PC-3 (cell line): Measurements from ENCODE around the gene MSMP. TPM values are rescaled to one million over a fixed set of nuclear protein-coding genes. Genes with fewer than 3 reads are reported as not detected.
A peak's percentile ranks its signal among the peaks of the same experiment; 100 is the strongest.

ENCODE experiments used
- ATAC-seq: fragments of 200-7000 bp; cut with Tn5 transposase; 2 replicates; pipeline ENCODE4 v1.9.1; 2020; ENCODE audit warnings: mild to moderate bottlenecking, moderate library complexity
- BruUV-seq: library from RNA; stranded (reverse); fragments of 400-500 nt; replicated peaks from 2 replicates; lab custom pipeline; 2021; lab: Mats Ljungman, UMichigan
- CTCF ChIA-PET: fragments of 300-600 bp; sonication (Branson Sonifier 250); formaldehyde crosslinking; loops from one replicate; lab custom pipeline; 2022; ENCODE audit warnings: antibody characterized with exemption; lab: Charles Lee
- POLR2A ChIA-PET: fragments of 300-600 bp; sonication (Branson Sonifier 250); formaldehyde crosslinking; loops from one replicate; lab custom pipeline; 2022; ENCODE audit warnings: antibody characterized with exemption; ENCODE audit not compliant: unreplicated experiment; lab: Charles Lee
- DNase-seq: peaks from one replicate; pipeline ENCODE4 v3.0.0-alpha.2; 2015
- H2AFZ ChIP-seq: fragments of 300-600 bp; sonication (generic); 2 replicates; pipeline ENCODE4 v1.6.0; 2016; ENCODE audit warnings: antibody characterized with exemption, low read length
- H3F3A ChIP-seq: fragments of 300-600 bp; sonication (generic); one replicate; pipeline ENCODE4 v1.6.0; 2017; ENCODE audit warnings: antibody characterized with exemption, low read length, control low read depth, mild to moderate bottlenecking; ENCODE audit not compliant: unreplicated experiment
- H3K27ac ChIP-seq: fragments of 300-600 bp; sonication (generic); 2 replicates; pipeline ENCODE4 v1.5.1; 2016; ENCODE audit warnings: mild to moderate bottlenecking, low read length
- H3K27me3 ChIP-seq: fragments of 300-600 bp; sonication (generic); 2 replicates; pipeline ENCODE4 v1.6.1; 2016; ENCODE audit warnings: low read length, mixed read lengths
- H3K36me3 ChIP-seq: fragments of 300-600 bp; sonication (generic); 2 replicates; pipeline ENCODE4 v1.6.1; 2016; ENCODE audit warnings: low read depth, mixed run types, low read length, mixed read lengths
- H3K4me1 ChIP-seq: fragments of 300-600 bp; sonication (generic); 2 replicates; pipeline ENCODE4 v1.5.1; 2016; ENCODE audit warnings: low read length; ENCODE audit not compliant: insufficient read depth
- H3K4me2 ChIP-seq: fragments of 300-600 bp; sonication (generic); 2 replicates; pipeline ENCODE4 v1.6.0; 2016; ENCODE audit warnings: low read length
- H3K4me3 ChIP-seq: fragments of 300-600 bp; sonication (generic); 2 replicates; pipeline ENCODE4 v1.5.1; 2016; ENCODE audit warnings: mild to moderate bottlenecking, low read length, mixed read lengths
- H3K79me2 ChIP-seq: fragments of 300-600 bp; sonication (generic); 2 replicates; pipeline ENCODE4 v1.6.1; 2017; ENCODE audit warnings: low read length, mixed read lengths
- H3K9ac ChIP-seq: fragments of 300-600 bp; sonication (generic); 2 replicates; pipeline ENCODE4 v1.6.0; 2016; ENCODE audit warnings: mild to moderate bottlenecking, low read length
- H3K9me2 ChIP-seq: fragments of 300-600 bp; sonication (generic); replicated peaks from 2 replicates; pipeline ENCODE4 v1.6.1; 2016; ENCODE audit warnings: mixed run types, low read length, mixed read lengths
- H3K9me3 ChIP-seq: fragments of 300-600 bp; sonication (generic); 2 replicates; pipeline ENCODE4 v1.6.1; 2016; ENCODE audit warnings: low read length, mixed read lengths
- H4K20me1 ChIP-seq: fragments of 300-600 bp; sonication (generic); 2 replicates; pipeline ENCODE4 v1.6.1; 2016; ENCODE audit warnings: low read length, mixed read lengths
- EZH2 ChIP-seq: fragments of 300-600 bp; sonication (generic); IDR thresholded peaks from one replicate; pipeline ENCODE4 v1.6.1; 2017; ENCODE audit warnings: antibody characterized with exemption, mild to moderate bottlenecking, low read length; ENCODE audit not compliant: unreplicated experiment
- EZH2phosphoT487 ChIP-seq: fragments of 300-600 bp; sonication (generic); IDR thresholded peaks from 2 replicates; pipeline ENCODE4 v1.6.1; 2018; ENCODE audit warnings: mild to moderate bottlenecking, antibody characterized with exemption, low read length, borderline replicate concordance
- intact Hi-C: fragments of 100-400 bp; cut with micrococcal nuclease; formaldehyde crosslinking; loops from 2 replicates; pipeline ENCODE4 v1.9.0; 2023
- total RNA-seq: library from RNA; depleted of rRNA; stranded (reverse); fragments of >200 nt; gene quantifications from 2 replicates; pipeline ENCODE4 v1.2.3, GENCODE V29; 2014
- TF ChIP-seq, protein P1 (sequence below): fragments of 300-600 bp; sonication (generic); conservative IDR thresholded peaks from 2 replicates; pipeline ENCODE4 v1.5.1; 2017; ENCODE audit warnings: antibody characterized with exemption, low read depth, mild to moderate bottlenecking, low read length

Gene MSMP
- total RNA-seq, 1 experiment from 2014 or later: 149 TPM

DNA sequence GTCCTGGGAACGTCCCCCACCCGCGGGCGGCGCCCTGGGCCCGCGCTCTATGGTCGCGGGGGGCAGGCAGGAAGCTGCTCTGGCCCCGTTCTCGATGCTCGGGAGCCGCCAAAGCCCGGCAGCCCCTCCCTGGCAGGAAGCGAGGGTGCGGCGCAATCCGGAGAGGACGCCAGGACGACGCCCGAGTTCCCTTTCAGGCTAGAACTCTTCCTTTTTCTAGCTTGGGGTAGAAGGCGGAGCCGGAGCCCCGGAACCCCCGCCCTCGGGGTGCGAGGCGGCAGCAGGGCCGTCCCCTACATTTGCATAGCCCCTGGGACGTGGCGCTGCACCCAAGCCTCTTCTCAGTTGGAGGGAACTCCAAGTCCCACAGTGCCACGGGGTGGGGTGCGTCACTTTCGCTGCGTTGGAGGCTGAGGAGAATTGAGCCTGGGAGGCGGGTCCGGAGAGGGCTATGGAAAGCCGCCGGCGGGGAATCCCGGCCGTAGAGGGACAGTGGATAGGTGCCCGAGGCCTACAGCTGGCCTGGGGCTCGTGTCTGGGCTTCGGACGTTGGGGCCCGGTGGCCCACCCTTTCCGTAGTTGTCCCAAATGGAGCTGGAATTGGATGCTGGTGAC is 21.8 kb downstream of the MSMP start, which contains the start of the genes CREB3 and TLN1:
Gene CREB3 (plus strand): TSS at position 482 of the 615 bp plus-strand sequence. CDS start 107 bp downstream, at position 589.
Gene TLN1 (minus strand): TSS at position 11 of the 615 bp plus-strand sequence. CDS start 6,501 bp downstream, outside the sequence.
- Histone ChIP-seq H3K4me1 (peaks cover 53% of the 10 kb centered on the region), H3K4me2 (peak within 1 kb of the TSS; percentile 90), H3K9me3 (no peaks in the 10 kb centered on the region), H4K20me1 (no peaks in the 10 kb centered on the region), H3K9me2 (no peaks in the 10 kb centered on the region), H3K9ac (peak within 1 kb of the TSS; percentile 94), H3K36me3 (peaks cover 18% of the 10 kb centered on the region), H3F3A (no peaks in the 10 kb centered on the region), H3K4me3 (peak within 1 kb of the TSS; percentile 90), H2AFZ (peak within 1 kb of the TSS; percentile 81), H3K27ac (peak within 1 kb of the TSS; percentile 84), H3K79me2 (peaks cover 58% of the 10 kb centered on the region), H3K27me3 (no peaks in the 10 kb centered on the region)
- ATAC-seq (peak; percentile 74), DNase-seq (peak; percentile 96)
- no TSS peak for BruUV-seq
- intact Hi-C loops: loop anchor here (1.0 kb wide), 1 partner anchor 128 kb away; no protein-coding TSS in a partner anchor
- ChIA-PET CTCF (interaction anchor here (1.1 to 1.3 kb wide), 2 partner anchors 36 to 71 kb away, joined by 3 to 5 read pairs; no protein-coding TSS in a partner anchor), POLR2A (interaction anchor here (0.6 to 1.8 kb wide), 3 partner anchors 18 to 617 kb away, joined by 4 to 6 read pairs (median 5); no protein-coding TSS in a partner anchor)
- TF ChIP-seq EZH2phosphoT487 (no peak), EZH2 (no peak)
- TF ChIP-seq, protein P1, sequence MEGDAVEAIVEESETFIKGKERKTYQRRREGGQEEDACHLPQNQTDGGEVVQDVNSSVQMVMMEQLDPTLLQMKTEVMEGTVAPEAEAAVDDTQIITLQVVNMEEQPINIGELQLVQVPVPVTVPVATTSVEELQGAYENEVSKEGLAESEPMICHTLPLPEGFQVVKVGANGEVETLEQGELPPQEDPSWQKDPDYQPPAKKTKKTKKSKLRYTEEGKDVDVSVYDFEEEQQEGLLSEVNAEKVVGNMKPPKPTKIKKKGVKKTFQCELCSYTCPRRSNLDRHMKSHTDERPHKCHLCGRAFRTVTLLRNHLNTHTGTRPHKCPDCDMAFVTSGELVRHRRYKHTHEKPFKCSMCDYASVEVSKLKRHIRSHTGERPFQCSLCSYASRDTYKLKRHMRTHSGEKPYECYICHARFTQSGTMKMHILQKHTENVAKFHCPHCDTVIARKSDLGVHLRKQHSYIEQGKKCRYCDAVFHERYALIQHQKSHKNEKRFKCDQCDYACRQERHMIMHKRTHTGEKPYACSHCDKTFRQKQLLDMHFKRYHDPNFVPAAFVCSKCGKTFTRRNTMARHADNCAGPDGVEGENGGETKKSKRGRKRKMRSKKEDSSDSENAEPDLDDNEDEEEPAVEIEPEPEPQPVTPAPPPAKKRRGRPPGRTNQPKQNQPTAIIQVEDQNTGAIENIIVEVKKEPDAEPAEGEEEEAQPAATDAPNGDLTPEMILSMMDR: peak; percentile 21; the same call in 1 of the 2 replicates

DNA sequence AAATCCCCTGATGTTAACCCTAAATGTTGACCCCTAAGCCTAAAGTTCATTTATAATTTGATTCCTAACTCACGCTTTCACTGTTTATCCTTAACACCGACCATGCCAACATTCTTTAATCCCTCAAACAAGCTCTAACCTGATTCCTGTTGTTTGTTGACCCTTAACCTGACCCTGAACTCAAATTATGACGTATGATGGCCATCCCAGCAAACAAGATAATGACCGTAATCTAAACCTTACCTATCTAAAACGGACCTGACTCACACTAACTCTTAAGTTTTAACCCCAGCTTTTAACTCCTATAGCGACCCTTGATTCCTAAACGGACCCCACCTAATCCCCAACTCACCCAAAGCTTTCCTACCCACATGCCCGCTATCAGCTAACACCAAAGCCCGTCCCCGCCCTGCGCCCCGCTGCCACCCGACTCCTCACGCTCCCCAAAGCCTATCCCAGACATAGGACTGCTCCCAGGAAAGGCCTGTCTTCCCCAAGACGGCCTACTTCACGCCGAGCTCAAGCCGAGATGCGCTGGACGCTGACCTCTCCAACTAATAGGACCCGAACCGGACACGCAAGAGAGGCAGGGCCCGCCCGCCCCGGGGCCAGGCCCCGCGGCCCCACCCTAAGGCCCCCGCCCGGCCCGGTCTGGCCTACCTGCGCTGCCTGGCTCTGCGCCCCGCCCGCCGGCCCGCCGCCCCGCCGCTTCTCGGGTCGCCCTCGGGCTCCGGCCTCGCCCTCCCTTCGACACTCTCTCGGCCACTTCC is 22.5 kb downstream of the MSMP start:
- no peaks in the 10 kb centered on the region for H3K9me3 ChIP-seq
- no peaks in the 10 kb centered on the region for H3K9me2 ChIP-seq
- TF ChIP-seq, protein P1: no peak
- TF ChIP-seq EZH2 (no peak), EZH2phosphoT487 (no peak)
- POLR2A ChIA-PET: interaction anchor here (0.6 to 1.8 kb wide), 3 partner anchors 18 to 628 kb away, joined by 3 to 6 read pairs (median 5); no protein-coding TSS in a partner anchor
- intact Hi-C loops: loop anchor here (1.0 kb wide), 1 partner anchor 127 kb away; no protein-coding TSS in a partner anchor
- CTCF ChIA-PET: interaction anchor here (1.1 to 1.3 kb wide), 2 partner anchors 35 to 70 kb away, joined by 3 to 5 read pairs; no protein-coding TSS in a partner anchor
- DNase-seq (no peak), ATAC-seq (no peak)
- H3K9ac ChIP-seq: peak overlapping the region; percentile 94
- H3K4me1 ChIP-seq: peaks cover 54% of the 10 kb centered on the region
- H3K27ac ChIP-seq: peak overlapping the region; percentile 84
- H2AFZ ChIP-seq: peak overlapping the region; percentile 66
- peak overlapping the region; percentile 90 for H3K4me3 ChIP-seq
- no peaks in the 10 kb centered on the region for H3K27me3 ChIP-seq
- peak overlapping the region; percentile 90 for H3K4me2 ChIP-seq
- peaks cover 65% of the 10 kb centered on the region for H3K79me2 ChIP-seq
- H3K36me3 ChIP-seq: peaks cover 13% of the 10 kb centered on the region; the same call in 1 of the 2 replicates
- no peaks in the 10 kb centered on the region for H4K20me1 ChIP-seq
- BruUV-seq: TSS peak; percentile 55
- no peaks in the 10 kb centered on the region for H3F3A ChIP-seq
